HEK293T (cell line): ENCODE results near the gene DOCK2.

Experiments
- ARNT ChIP-seq: fragments of 450-650 bp; IDR thresholded peaks from 2 replicates; pipeline ENCODE4 v1.6.1; 2017; ENCODE audit warnings: mild to moderate bottlenecking
- ELF4 ChIP-seq: fragments of 450-650 bp; IDR thresholded peaks from 2 replicates; pipeline ENCODE4 v1.6.1; 2017; ENCODE audit warnings: antibody characterized with exemption

DNA sequence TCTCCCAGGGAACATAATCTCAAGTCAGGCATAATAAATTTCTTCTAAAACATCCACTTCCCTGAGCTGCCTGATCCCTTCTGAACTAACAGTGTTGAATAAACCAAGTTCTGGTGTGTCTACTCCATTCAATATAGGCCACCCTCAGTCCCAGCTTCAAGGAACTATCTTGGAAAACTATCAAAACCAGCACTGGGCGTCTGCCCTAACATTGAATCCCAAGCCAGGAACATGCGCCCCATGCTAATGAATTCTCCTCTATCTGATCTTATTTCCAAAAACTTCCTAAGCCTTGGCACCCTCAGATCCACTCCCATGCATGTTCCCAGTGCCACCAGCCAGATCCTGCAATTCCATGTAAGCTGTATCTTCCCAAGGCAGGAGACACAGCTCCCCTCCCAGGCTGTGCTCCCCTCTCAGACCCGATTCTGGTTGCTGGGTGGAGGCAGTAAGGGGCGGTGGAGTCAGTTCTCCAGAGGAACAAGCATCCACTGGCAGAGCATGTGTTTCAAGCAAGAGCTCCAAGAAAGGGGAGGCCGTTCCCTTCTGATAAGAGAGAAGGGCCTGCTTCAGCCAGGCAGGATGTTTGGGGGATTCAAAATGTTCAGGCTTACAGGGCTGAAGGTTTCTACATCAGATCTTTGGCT, 455.5 kb downstream of the DOCK2 start:
- TF ChIP-seq ELF4 (no peak), ARNT (no peak)
